NCI-H82 treated with DMSO at 0.1 percent for 48 hours (cell line): Measurements from ENCODE around the gene AXIN1.
"Not testable (repeated sequence)": the region's sequence is repeated elsewhere in the genome, so short reads cannot be mapped to it uniquely, and the experiment has no call there.

Experiments
- DNase-seq: peaks from one replicate; lab custom pipeline; 2025; ENCODE audit not compliant: unreplicated experiment; lab: John Stamatoyannopoulos, UW

AXIN1 gene

GRCh38 chr16:370979-371514 is 18.5 kb upstream of the AXIN1 start:
- DNase-seq: no peak

GRCh38 chr16:370443-370842 is 17.9 kb upstream of the AXIN1 start, which contains the start of gene MRPL28:
Gene MRPL28, minus strand, starts transcription at chr16:370538. Its CDS starts 320 bp downstream, at chr16:370218.
- peak; percentile 87 for DNase-seq

- no peak for DNase-seq
These were observed 17.4 kb upstream of the AXIN1 start for GRCh38 chr16:369866-370436.

- DNase-seq: no peak
These were observed 16.8 kb upstream of the AXIN1 start for GRCh38 chr16:369275-369865.

GRCh38 chr16:368388-369158 is 16.1 kb upstream of the AXIN1 start:
- DNase-seq: no peak

- no peak for DNase-seq
These were observed 14.9 kb upstream of the AXIN1 start for GRCh38 chr16:367333-367903.

- DNase-seq: no peak
These were observed 14.0 kb upstream of the AXIN1 start for GRCh38 chr16:366476-366875.

- no peak for DNase-seq
These were observed 12.3 kb upstream of the AXIN1 start for GRCh38 chr16:364595-365491.

GRCh38 chr16:363766-364490 is 11.4 kb upstream of the AXIN1 start:
- DNase-seq: no peak

- no peak for DNase-seq
These were observed 10.7 kb upstream of the AXIN1 start for GRCh38 chr16:363110-363765.

- DNase-seq: not testable (repeated sequence)
These were observed 10.1 kb upstream of the AXIN1 start for GRCh38 chr16:362702-362999.

GRCh38 chr16:361872-362701 is 9.6 kb upstream of the AXIN1 start:
- peak; percentile 47 for DNase-seq

GRCh38 chr16:361341-361871 is 8.9 kb upstream of the AXIN1 start:
- no peak for DNase-seq

- peak; percentile 67 for DNase-seq
These were observed 8.3 kb upstream of the AXIN1 start for GRCh38 chr16:360698-361336.

- peak; percentile 97 for DNase-seq
These were observed 7.6 kb upstream of the AXIN1 start for GRCh38 chr16:359871-360697.

- no peak for DNase-seq
These were observed 6.7 kb upstream of the AXIN1 start for GRCh38 chr16:359067-359763.

GRCh38 chr16:356741-357140 is 4.2 kb upstream of the AXIN1 start:
- no peak for DNase-seq
